GM13976 (cell line): Measurements from ENCODE around the gene CALML6.

ENCODE experiments used
- DNase-seq: peaks from one replicate; pipeline ENCODE4 v3.0.0; 2012; ENCODE audit warnings: low spot score
- CTCF ChIP-seq: IDR thresholded peaks from 2 replicates; pipeline ENCODE4 v1.5.1; 2012; ENCODE audit warnings: borderline replicate concordance, mild to moderate bottlenecking; ENCODE audit not compliant: insufficient read depth; ENCODE audit errors: extremely low read depth, missing control alignments, control extremely low read depth
- in situ Hi-C: fragments of 300-500 bp; cut with MboI; formaldehyde crosslinking; loops from one replicate; pipeline ENCODE4 v1.12.0; 2022; ENCODE audit warnings: low sequenced_read_pairs, mixed read lengths, inconsistent platforms; ENCODE audit not compliant: unreplicated experiment

Gene CALML6

GRCh38 chr1:1943834-1944570 is 28.9 kb downstream of the CALML6 start:
- peak; percentile 83 for DNase-seq

GRCh38 chr1:1945782-1946393 is 30.8 kb downstream of the CALML6 start:
- no peak for TF ChIP-seq CTCF
- in situ Hi-C loops, result no loop called here
- no peak for DNase-seq

More at GRCh38 chr1:1943834-1944570, 28.9 kb downstream of the CALML6 start:
- in situ Hi-C loops, result no loop called here
- peak; percentile 83 for TF ChIP-seq CTCF

GRCh38 chr1:1946540-1946939 is 31.5 kb downstream of the CALML6 start:
- in situ Hi-C loops, result no loop called here
- DNase-seq, result no peak
- no peak for TF ChIP-seq CTCF

GRCh38 chr1:1947493-1947892 is 32.4 kb downstream of the CALML6 start:
- DNase-seq, result no peak
- in situ Hi-C loops, result no loop called here
- no peak for TF ChIP-seq CTCF

- in situ Hi-C loops, result no loop called here
- DNase-seq, result no peak
- TF ChIP-seq CTCF, result no peak
Observed at GRCh38 chr1:1948783-1949182, 33.7 kb downstream of the CALML6 start.

- no peak for TF ChIP-seq CTCF
- no peak for DNase-seq
- in situ Hi-C loops, result no loop called here
Observed at GRCh38 chr1:1950940-1951339, 35.9 kb downstream of the CALML6 start.
